Stimulated activated memory B cell treated with anti-CD40 and anti-IgM and Interleukin-4, amounts not matched to agents 10 μg/mL and 1 μg/mL and 100 μg/mL, for 72 hours (primary cell): ENCODE results near the gene PDE4DIP.
"Not testable (repeated sequence)": the region's sequence is repeated elsewhere in the genome, so short reads cannot be mapped to it uniquely, and the experiment has no call there.

Source experiments
- ATAC-seq: fragments of 150-1000 bp; cut with Tn5 transposase; 2 replicates; pipeline ENCODE4 v1.10.0; 2021
- H3K27ac Mint-ChIP-seq: one replicate; pipeline ENCODE4 v1.8.0; 2022; ENCODE audit warnings: mild to moderate bottlenecking, mixed read lengths
- H3K27me3 Mint-ChIP-seq: one replicate; pipeline ENCODE4 v1.8.0; 2022; ENCODE audit warnings: mixed read lengths
- H3K36me3 Mint-ChIP-seq: one replicate; pipeline ENCODE4 v1.8.0; 2022; ENCODE audit warnings: mixed read lengths
- H3K4me1 Mint-ChIP-seq: one replicate; pipeline ENCODE4 v1.8.0; 2022; ENCODE audit warnings: mixed read lengths
- H3K4me3 Mint-ChIP-seq: one replicate; pipeline ENCODE4 v1.8.0; 2022; ENCODE audit warnings: mild to moderate bottlenecking, moderate library complexity, mixed read lengths
- H3K9me3 Mint-ChIP-seq: one replicate; pipeline ENCODE4 v1.8.0; 2022; ENCODE audit warnings: mixed read lengths

PDE4DIP gene

GRCh38 chr1:148969126-148969525 is 124.9 kb downstream of the PDE4DIP start:
- H3K4me1 Mint-ChIP-seq, H3K27me3 Mint-ChIP-seq, H3K4me3 Mint-ChIP-seq, H3K9me3 Mint-ChIP-seq, ATAC-seq, H3K27ac Mint-ChIP-seq, H3K36me3 Mint-ChIP-seq: not testable (repeated sequence)

GRCh38 chr1:148975453-148975852 is 131.2 kb downstream of the PDE4DIP start:
- not testable (repeated sequence) for H3K9me3 Mint-ChIP-seq, H3K27me3 Mint-ChIP-seq
- Mint-ChIP-seq H3K27ac (peak overlapping the region; percentile 80), H3K4me1 (peaks cover 17% of the 10 kb centered on the region), H3K36me3 (peaks cover 29% of the 10 kb centered on the region), H3K4me3 (peak overlapping the region; percentile 60)
- peak; percentile 76 for ATAC-seq

GRCh38 chr1:148975866-148976537 is 131.8 kb downstream of the PDE4DIP start:
- Mint-ChIP-seq H3K4me3 (peak overlapping the region; percentile 60), H3K4me1 (peaks cover 17% of the 10 kb centered on the region), H3K36me3 (peaks cover 35% of the 10 kb centered on the region), H3K27ac (peak overlapping the region; percentile 80)
- H3K27me3 Mint-ChIP-seq, H3K9me3 Mint-ChIP-seq: not testable (repeated sequence)
- peak; percentile 90 for ATAC-seq

GRCh38 chr1:148977785-148978184 is 133.6 kb downstream of the PDE4DIP start:
- H3K27me3 Mint-ChIP-seq, H3K9me3 Mint-ChIP-seq, H3K4me3 Mint-ChIP-seq, ATAC-seq: not testable (repeated sequence)
- peaks cover 17% of the 10 kb centered on the region for H3K4me1 Mint-ChIP-seq
- peaks cover 53% of the 10 kb centered on the region for H3K36me3 Mint-ChIP-seq
- H3K27ac Mint-ChIP-seq, result peak overlapping the region; percentile 17

GRCh38 chr1:148989378-148989777 is 145.2 kb downstream of the PDE4DIP start:
- ATAC-seq, result not testable (repeated sequence)

GRCh38 chr1:148990233-148990788 is 146.1 kb downstream of the PDE4DIP start:
- not testable (repeated sequence) for H3K27ac Mint-ChIP-seq, ATAC-seq, H3K9me3 Mint-ChIP-seq, H3K4me1 Mint-ChIP-seq, H3K36me3 Mint-ChIP-seq, H3K27me3 Mint-ChIP-seq, H3K4me3 Mint-ChIP-seq

More at GRCh38 chr1:148989378-148989777, 145.2 kb downstream of the PDE4DIP start:
- H3K9me3 Mint-ChIP-seq, H3K36me3 Mint-ChIP-seq, H3K4me1 Mint-ChIP-seq, H3K27ac Mint-ChIP-seq, H3K4me3 Mint-ChIP-seq, H3K27me3 Mint-ChIP-seq: not testable (repeated sequence)

GRCh38 chr1:148991818-148992217 is 147.6 kb downstream of the PDE4DIP start:
- not testable (repeated sequence) for ATAC-seq, H3K9me3 Mint-ChIP-seq, H3K27ac Mint-ChIP-seq, H3K4me3 Mint-ChIP-seq, H3K36me3 Mint-ChIP-seq, H3K4me1 Mint-ChIP-seq, H3K27me3 Mint-ChIP-seq

- not testable (repeated sequence) for H3K4me1 Mint-ChIP-seq, H3K27ac Mint-ChIP-seq, H3K9me3 Mint-ChIP-seq, ATAC-seq, H3K36me3 Mint-ChIP-seq, H3K4me3 Mint-ChIP-seq, H3K27me3 Mint-ChIP-seq
These were observed 148.1 kb downstream of the PDE4DIP start for GRCh38 chr1:148992364-148992763.

- not testable (repeated sequence) for H3K36me3 Mint-ChIP-seq, H3K27ac Mint-ChIP-seq, H3K4me1 Mint-ChIP-seq, H3K4me3 Mint-ChIP-seq, ATAC-seq, H3K9me3 Mint-ChIP-seq, H3K27me3 Mint-ChIP-seq
These were observed 152.4 kb downstream of the PDE4DIP start for GRCh38 chr1:148996449-148997224.

GRCh38 chr1:148997405-148997804 is 153.2 kb downstream of the PDE4DIP start:
- not testable (repeated sequence) for H3K27ac Mint-ChIP-seq

GRCh38 chr1:149002664-149003063 is 158.4 kb downstream of the PDE4DIP start:
- H3K36me3 Mint-ChIP-seq, ATAC-seq, H3K27me3 Mint-ChIP-seq, H3K4me3 Mint-ChIP-seq, H3K4me1 Mint-ChIP-seq, H3K9me3 Mint-ChIP-seq, H3K27ac Mint-ChIP-seq: not testable (repeated sequence)

More at GRCh38 chr1:148997405-148997804, 153.2 kb downstream of the PDE4DIP start:
- H3K36me3 Mint-ChIP-seq, H3K9me3 Mint-ChIP-seq, ATAC-seq, H3K4me1 Mint-ChIP-seq, H3K27me3 Mint-ChIP-seq, H3K4me3 Mint-ChIP-seq: not testable (repeated sequence)

GRCh38 chr1:149008326-149008725 is 164.1 kb downstream of the PDE4DIP start:
- H3K36me3 Mint-ChIP-seq, H3K4me3 Mint-ChIP-seq, H3K27me3 Mint-ChIP-seq, H3K9me3 Mint-ChIP-seq, H3K27ac Mint-ChIP-seq, ATAC-seq, H3K4me1 Mint-ChIP-seq: not testable (repeated sequence)

GRCh38 chr1:149008769-149009168 is 164.5 kb downstream of the PDE4DIP start:
- not testable (repeated sequence) for H3K27me3 Mint-ChIP-seq, H3K36me3 Mint-ChIP-seq, H3K4me1 Mint-ChIP-seq, H3K27ac Mint-ChIP-seq, H3K9me3 Mint-ChIP-seq, ATAC-seq, H3K4me3 Mint-ChIP-seq

GRCh38 chr1:149009761-149010160 is 165.5 kb downstream of the PDE4DIP start:
- not testable (repeated sequence) for H3K27ac Mint-ChIP-seq, H3K36me3 Mint-ChIP-seq, ATAC-seq, H3K27me3 Mint-ChIP-seq, H3K4me1 Mint-ChIP-seq, H3K4me3 Mint-ChIP-seq, H3K9me3 Mint-ChIP-seq

GRCh38 chr1:149012599-149012998 is 168.4 kb downstream of the PDE4DIP start:
- H3K27ac Mint-ChIP-seq, H3K36me3 Mint-ChIP-seq, H3K4me3 Mint-ChIP-seq, H3K27me3 Mint-ChIP-seq, H3K4me1 Mint-ChIP-seq, H3K9me3 Mint-ChIP-seq: not testable (repeated sequence)
- peak; percentile 58 for ATAC-seq

GRCh38 chr1:149013513-149013912 is 169.3 kb downstream of the PDE4DIP start:
- H3K27ac Mint-ChIP-seq, H3K27me3 Mint-ChIP-seq, H3K4me1 Mint-ChIP-seq, H3K9me3 Mint-ChIP-seq, H3K4me3 Mint-ChIP-seq, H3K36me3 Mint-ChIP-seq: not testable (repeated sequence)
- peak; percentile 80 for ATAC-seq
